Mesendoderm (in vitro differentiated cells): ENCODE results near the gene PTGDS.

ENCODE experiments used
- DNase-seq: peaks from one replicate; pipeline ENCODE4 v3.0.0; 2013
- H2AK5ac ChIP-seq: 2 replicates; pipeline ENCODE4 v1.6.1; 2013; ENCODE audit warnings: low read length, inconsistent platforms
- H2BK120ac ChIP-seq: 2 replicates; pipeline ENCODE4 v1.6.1; 2013; ENCODE audit warnings: low read depth, mild to moderate bottlenecking, low read length, moderate library complexity, mixed read lengths
- H2BK15ac ChIP-seq: replicated peaks from 2 replicates; pipeline ENCODE4 v1.6.1; 2013; ENCODE audit warnings: low read depth, mild to moderate bottlenecking, moderate library complexity
- H2BK5ac ChIP-seq: 2 replicates; pipeline ENCODE4 v1.6.1; 2013; ENCODE audit warnings: low read length, inconsistent platforms
- H3K18ac ChIP-seq: 2 replicates; pipeline ENCODE4 v1.6.1; 2013; ENCODE audit warnings: mild to moderate bottlenecking, low read length, mixed read lengths
- H3K23ac ChIP-seq: one replicate; pipeline ENCODE4 v1.6.1; 2013; ENCODE audit warnings: low read length
- H3K27ac ChIP-seq: 2 replicates; pipeline ENCODE4 v1.5.1; 2013; ENCODE audit warnings: low read depth, mild to moderate bottlenecking, inconsistent platforms, low read length, moderate library complexity
- H3K27me3 ChIP-seq: 2 replicates; pipeline ENCODE4 v1.6.1; 2013; ENCODE audit warnings: low read length, control low read depth, mild to moderate bottlenecking, inconsistent platforms; ENCODE audit not compliant: insufficient read depth, poor library complexity
- H3K36me3 ChIP-seq: 2 replicates; pipeline ENCODE4 v1.6.1; 2013; ENCODE audit warnings: low read length, inconsistent platforms; ENCODE audit not compliant: control insufficient read depth, insufficient read depth
- H3K4ac ChIP-seq: one replicate; pipeline ENCODE4 v1.6.1; 2013; ENCODE audit warnings: low read depth, mild to moderate bottlenecking, low read length, moderate library complexity
- H3K4me1 ChIP-seq: 2 replicates; pipeline ENCODE4 v1.6.1; 2013; ENCODE audit warnings: low read depth, low read length, inconsistent platforms; ENCODE audit not compliant: control insufficient read depth
- H3K4me2 ChIP-seq: 2 replicates; pipeline ENCODE4 v1.6.1; 2013; ENCODE audit warnings: low read length
- H3K4me3 ChIP-seq: 2 replicates; pipeline ENCODE4 v1.5.1; 2013; ENCODE audit warnings: mild to moderate bottlenecking, low read length
- H3K56ac ChIP-seq: one replicate; pipeline ENCODE4 v1.6.1; 2013; ENCODE audit warnings: low read length
- H3K79me1 ChIP-seq: 2 replicates; pipeline ENCODE4 v1.6.1; 2013; ENCODE audit warnings: low read length, inconsistent platforms
- H3K79me2 ChIP-seq: 2 replicates; pipeline ENCODE4 v1.6.1; 2013; ENCODE audit warnings: mild to moderate bottlenecking, low read length; ENCODE audit not compliant: control insufficient read depth, insufficient read depth
- H3K9ac ChIP-seq: 2 replicates; pipeline ENCODE4 v1.6.1; 2013; ENCODE audit warnings: low read length, inconsistent platforms
- H4K5ac ChIP-seq: one replicate; pipeline ENCODE4 v1.6.1; 2013; ENCODE audit warnings: low read length
- H4K8ac ChIP-seq: one replicate; pipeline ENCODE4 v1.6.1; 2013; ENCODE audit warnings: low read depth, mild to moderate bottlenecking, control low read depth, low read length, moderate library complexity
- WGBS: extraction: QIAGEN DNeasy Blood & Tissue Kit; methylation state at CpG from one replicate; pipeline ENCODE4 v1.1.7; 2013; ENCODE audit warnings: low lambda C conversion rate, missing lambda C conversion rate; ENCODE audit not compliant: insufficient coverage; ENCODE audit errors: extremely low coverage; 5-methylcytosine and 5-hydroxymethylcytosine counted together

PTGDS gene

GRCh38 chr9:137022662-137023008 is 45.3 kb downstream of the PTGDS start:
- Histone ChIP-seq H2BK5ac (no peak overlapping the region), H3K79me1 (no peaks in the 10 kb centered on the region), H3K27ac (no peak overlapping the region), H3K27me3 (no peaks in the 10 kb centered on the region), H3K79me2 (no peaks in the 10 kb centered on the region), H3K4ac (no peak overlapping the region), H3K18ac (no peak overlapping the region), H4K8ac (no peak overlapping the region), H3K4me3 (no peak overlapping the region), H2BK15ac (no peak overlapping the region), H3K4me2 (no peak overlapping the region), H2BK120ac (no peak overlapping the region), H3K4me1 (no peaks in the 10 kb centered on the region), H3K56ac (no peak overlapping the region), H3K23ac (no peak overlapping the region), H3K36me3 (no peaks in the 10 kb centered on the region), H4K5ac (no peak overlapping the region), H2AK5ac (no peak overlapping the region), H3K9ac (no peak overlapping the region)
- WGBS: no CpG with 5 or more reads among the region's 23 CpGs
- DNase-seq: no peak

- Histone ChIP-seq H3K79me2 (no peaks in the 10 kb centered on the region), H2AK5ac (no peak overlapping the region), H3K79me1 (no peaks in the 10 kb centered on the region), H3K27ac (no peak overlapping the region), H3K27me3 (no peaks in the 10 kb centered on the region), H2BK120ac (no peak overlapping the region), H3K4me2 (no peak overlapping the region), H3K18ac (no peak overlapping the region), H3K4me3 (no peak overlapping the region), H2BK15ac (no peak overlapping the region), H4K5ac (no peak overlapping the region), H3K56ac (no peak overlapping the region), H4K8ac (no peak overlapping the region), H2BK5ac (no peak overlapping the region), H3K4me1 (no peaks in the 10 kb centered on the region), H3K23ac (no peak overlapping the region), H3K4ac (no peak overlapping the region), H3K9ac (no peak overlapping the region), H3K36me3 (no peaks in the 10 kb centered on the region)
- no CpG with 5 or more reads among the region's 7 CpGs for WGBS
- no peak for DNase-seq
Measured at GRCh38 chr9:137023157-137023556, 45.9 kb downstream of the PTGDS start.

DNA sequence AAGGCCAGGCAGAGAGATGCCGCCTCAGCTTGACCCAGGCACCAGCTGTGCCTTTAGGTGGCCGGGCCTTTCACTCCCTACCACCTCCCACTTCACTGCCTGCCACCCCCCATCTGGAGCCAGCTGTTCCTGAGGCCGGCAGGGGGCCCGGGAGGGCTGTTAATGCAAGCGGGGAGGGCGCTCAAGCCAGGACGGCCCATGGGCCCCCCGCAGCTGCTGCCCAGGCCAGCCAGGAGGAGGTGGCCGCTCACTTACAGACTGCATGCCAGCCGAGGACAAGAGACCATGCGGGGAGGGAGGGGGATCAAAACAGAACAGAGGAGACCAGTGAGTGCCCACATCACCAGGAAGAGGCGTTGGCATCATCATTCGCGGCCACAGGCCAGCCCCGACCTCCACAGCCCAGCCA is 46.3 kb downstream of the PTGDS start:
- Histone ChIP-seq H3K27me3 (no peaks in the 10 kb centered on the region), H2BK5ac (no peak overlapping the region), H4K8ac (no peak overlapping the region), H3K27ac (no peak overlapping the region), H3K4me3 (no peak overlapping the region), H3K9ac (no peak overlapping the region), H2BK120ac (no peak overlapping the region), H4K5ac (no peak overlapping the region), H2AK5ac (no peak overlapping the region), H3K18ac (no peak overlapping the region), H3K4me2 (no peak overlapping the region), H3K23ac (no peak overlapping the region), H3K4ac (no peak overlapping the region), H3K56ac (no peak overlapping the region), H3K79me1 (no peaks in the 10 kb centered on the region), H2BK15ac (no peak overlapping the region), H3K4me1 (no peaks in the 10 kb centered on the region), H3K36me3 (no peaks in the 10 kb centered on the region), H3K79me2 (no peaks in the 10 kb centered on the region)
- WGBS: no CpG with 5 or more reads among the region's 15 CpGs
- DNase-seq: no peak

- Histone ChIP-seq H3K23ac (no peak overlapping the region), H3K4me1 (no peaks in the 10 kb centered on the region), H3K27me3 (no peaks in the 10 kb centered on the region), H3K79me1 (no peaks in the 10 kb centered on the region), H3K9ac (no peak overlapping the region), H3K4ac (no peak overlapping the region), H2BK120ac (no peak overlapping the region), H3K36me3 (no peaks in the 10 kb centered on the region), H2AK5ac (no peak overlapping the region), H4K5ac (no peak overlapping the region), H4K8ac (no peak overlapping the region), H2BK5ac (no peak overlapping the region), H3K18ac (no peak overlapping the region), H3K4me2 (no peak overlapping the region), H2BK15ac (no peak overlapping the region), H3K4me3 (no peak overlapping the region), H3K27ac (no peak overlapping the region), H3K56ac (no peak overlapping the region), H3K79me2 (no peaks in the 10 kb centered on the region)
- WGBS: no CpG with 5 or more reads among the region's 21 CpGs
- DNase-seq: no peak
Measured at GRCh38 chr9:137025517-137025966, 48.2 kb downstream of the PTGDS start.

GRCh38 chr9:137026384-137026783 is 49.1 kb downstream of the PTGDS start:
- Histone ChIP-seq H3K79me1 (no peaks in the 10 kb centered on the region), H2BK15ac (no peak overlapping the region), H3K23ac (no peak overlapping the region), H3K4me1 (no peaks in the 10 kb centered on the region), H3K36me3 (no peaks in the 10 kb centered on the region), H4K8ac (no peak overlapping the region), H2BK5ac (no peak overlapping the region), H4K5ac (no peak overlapping the region), H3K9ac (no peak overlapping the region), H3K4me3 (no peak overlapping the region), H3K79me2 (no peaks in the 10 kb centered on the region), H3K56ac (no peak overlapping the region), H3K4me2 (no peak overlapping the region), H2AK5ac (no peak overlapping the region), H3K27ac (no peak overlapping the region), H3K18ac (no peak overlapping the region), H3K27me3 (no peaks in the 10 kb centered on the region), H3K4ac (no peak overlapping the region), H2BK120ac (no peak overlapping the region)
- no peak for DNase-seq
- WGBS: no CpG with 5 or more reads among the region's 2 CpGs

DNA sequence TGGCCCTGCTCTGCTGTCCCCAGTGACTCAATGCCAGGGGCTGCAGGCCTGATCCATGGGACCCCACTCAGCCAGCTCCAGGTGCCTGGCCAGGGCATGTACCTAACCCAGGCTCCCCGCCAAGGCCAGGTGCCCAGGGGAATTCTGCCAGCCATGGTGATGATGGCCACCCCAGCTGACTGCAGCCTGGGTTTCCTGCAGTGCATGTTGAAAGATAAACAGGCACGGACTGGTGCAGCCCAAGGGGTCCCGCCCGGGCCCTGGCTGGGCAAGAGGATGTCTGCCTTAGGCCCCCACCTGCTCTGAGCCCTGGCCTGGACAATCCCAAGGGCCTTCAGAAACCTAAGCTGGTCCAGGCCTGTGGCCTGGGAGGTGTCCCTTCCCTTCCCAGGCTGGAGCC is 49.5 kb downstream of the PTGDS start:
- Histone ChIP-seq H3K27ac (no peak overlapping the region), H3K18ac (no peak overlapping the region), H2AK5ac (no peak overlapping the region), H2BK5ac (no peak overlapping the region), H2BK120ac (no peak overlapping the region), H3K9ac (no peak overlapping the region), H3K56ac (no peak overlapping the region), H3K4me2 (no peak overlapping the region), H3K36me3 (no peaks in the 10 kb centered on the region), H3K23ac (no peak overlapping the region), H4K5ac (no peak overlapping the region), H4K8ac (no peak overlapping the region), H3K4ac (no peak overlapping the region), H3K27me3 (no peaks in the 10 kb centered on the region), H2BK15ac (no peak overlapping the region), H3K4me3 (no peak overlapping the region), H3K79me2 (no peaks in the 10 kb centered on the region), H3K4me1 (no peaks in the 10 kb centered on the region), H3K79me1 (no peaks in the 10 kb centered on the region)
- no peak for DNase-seq
- no CpG with 5 or more reads among the region's 4 CpGs for WGBS
